ENCODE measurements around the gene MFGE8.

The MFGE8 gene

GRCh38 chr15:88874275-88874674, 38.9 kb downstream of the MFGE8 start:
- ATAC-seq (no peak), DNase-seq (no peak)

- DNase-seq (no peak), ATAC-seq (no peak)
Observed at GRCh38 chr15:88873786-88874185, 39.4 kb downstream of the MFGE8 start.

DNA sequence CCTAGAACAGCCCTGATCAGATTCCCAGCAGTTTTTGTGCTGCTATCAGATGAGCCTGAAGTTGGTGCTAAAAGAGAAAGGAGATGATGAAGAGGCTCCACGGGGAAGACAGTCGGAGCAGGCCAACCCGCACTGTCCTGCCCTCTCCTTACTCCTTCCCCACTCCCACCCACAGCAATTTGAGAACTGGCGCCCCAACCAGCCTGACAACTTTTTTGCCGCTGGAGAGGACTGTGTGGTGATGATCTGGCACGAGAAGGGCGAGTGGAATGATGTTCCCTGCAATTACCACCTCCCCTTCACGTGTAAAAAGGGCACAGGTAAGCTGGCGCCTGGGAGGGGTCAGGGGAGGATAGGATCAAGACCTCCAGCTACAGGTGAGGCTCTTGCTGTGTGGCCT, 40.5 kb downstream of the MFGE8 start:
- DNase-seq (no peak), ATAC-seq (no peak)

DNA sequence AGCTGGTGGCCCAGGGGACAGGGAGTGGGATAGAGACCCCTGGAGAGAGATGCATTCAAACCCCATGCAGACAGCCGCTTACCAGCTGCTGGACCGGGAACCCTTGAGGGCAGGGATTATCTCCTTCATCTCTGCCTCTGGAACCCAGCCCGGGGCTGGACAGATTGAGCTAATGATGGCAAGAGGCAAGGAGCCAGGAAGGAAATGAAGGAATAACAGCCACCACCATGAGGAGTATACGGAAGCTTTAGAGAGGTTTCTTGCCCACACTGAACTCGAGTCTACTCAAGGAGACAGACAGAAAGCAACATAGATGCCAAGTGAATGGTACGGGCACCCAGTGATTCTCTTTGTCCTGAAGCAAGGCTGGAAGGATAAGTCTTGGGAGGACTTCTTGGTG, 41.1 kb downstream of the MFGE8 start:
- no peak for ATAC-seq
- no peak for DNase-seq

DNA sequence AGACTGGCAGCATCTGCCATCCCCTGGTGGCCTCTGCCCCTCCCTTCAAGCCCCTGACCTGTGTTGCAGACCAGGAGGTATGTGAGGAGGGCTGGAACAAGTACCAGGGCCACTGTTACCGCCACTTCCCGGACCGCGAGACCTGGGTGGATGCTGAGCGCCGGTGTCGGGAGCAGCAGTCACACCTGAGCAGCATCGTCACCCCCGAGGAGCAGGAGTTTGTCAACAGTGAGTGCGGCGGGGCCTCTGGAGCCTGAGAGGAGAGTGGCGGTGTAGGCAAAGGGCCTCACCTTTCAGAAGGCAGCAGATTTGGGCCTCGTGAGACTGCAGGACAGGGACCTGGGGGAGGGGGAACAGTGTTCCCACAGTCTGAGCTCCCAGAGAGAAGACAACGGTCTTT, 41.9 kb downstream of the MFGE8 start:
- no peak for DNase-seq
- ATAC-seq: no peak

- ATAC-seq: no peak
- no peak for DNase-seq
Observed at GRCh38 chr15:88866295-88866881, 46.8 kb downstream of the MFGE8 start.

GRCh38 chr15:88865498-88866099, 47.6 kb downstream of the MFGE8 start:
- DNase-seq (no peak), ATAC-seq (no peak)

DNA sequence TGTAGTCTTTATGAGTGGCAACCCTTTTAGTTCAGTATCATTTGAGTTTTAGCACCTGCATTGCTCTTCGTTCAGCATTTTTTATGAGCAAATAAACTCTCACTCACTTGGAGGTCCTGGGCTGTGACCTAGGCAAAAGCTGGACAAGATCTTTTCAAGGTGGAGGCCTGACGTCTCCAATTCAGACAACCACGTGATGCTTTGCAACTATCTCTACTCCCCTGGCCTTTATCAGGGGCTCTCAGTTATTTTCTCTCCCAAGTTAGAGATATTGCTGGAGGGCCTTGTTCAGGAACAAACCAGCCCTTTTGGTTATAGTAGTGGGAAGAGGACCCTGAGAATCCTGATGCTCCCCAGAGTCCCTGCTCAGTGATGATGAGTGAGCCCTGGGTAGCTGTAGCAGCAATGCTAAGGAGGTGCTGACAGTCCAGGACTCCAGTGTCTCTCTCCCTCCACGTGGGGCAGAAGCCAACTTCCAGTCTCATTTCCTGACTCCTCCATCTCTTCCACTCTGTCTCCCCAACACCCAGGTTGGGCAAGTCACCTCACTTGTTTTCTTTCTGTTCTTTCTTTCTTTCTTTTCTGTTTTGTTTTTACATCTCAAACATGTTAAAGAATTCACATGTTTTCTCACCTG, 48.2 kb downstream of the MFGE8 start:
- DNase-seq (no peak), ATAC-seq (no peak)

GRCh38 chr15:88863412-88863811, 49.8 kb downstream of the MFGE8 start:
- ATAC-seq (no peak), DNase-seq (no peak)

GRCh38 chr15:88860212-88860611, 53.0 kb downstream of the MFGE8 start:
- ATAC-seq: no peak
- DNase-seq: no peak

GRCh38 chr15:88859550-88859949, 53.6 kb downstream of the MFGE8 start:
- ATAC-seq: no peak
- no peak for DNase-seq

GRCh38 chr15:88858934-88859333, 54.2 kb downstream of the MFGE8 start:
- ATAC-seq (no peak), DNase-seq (no peak)

- DNase-seq (no peak), ATAC-seq (no peak)
Observed at GRCh38 chr15:88852476-88852875, 60.7 kb downstream of the MFGE8 start.

DNA sequence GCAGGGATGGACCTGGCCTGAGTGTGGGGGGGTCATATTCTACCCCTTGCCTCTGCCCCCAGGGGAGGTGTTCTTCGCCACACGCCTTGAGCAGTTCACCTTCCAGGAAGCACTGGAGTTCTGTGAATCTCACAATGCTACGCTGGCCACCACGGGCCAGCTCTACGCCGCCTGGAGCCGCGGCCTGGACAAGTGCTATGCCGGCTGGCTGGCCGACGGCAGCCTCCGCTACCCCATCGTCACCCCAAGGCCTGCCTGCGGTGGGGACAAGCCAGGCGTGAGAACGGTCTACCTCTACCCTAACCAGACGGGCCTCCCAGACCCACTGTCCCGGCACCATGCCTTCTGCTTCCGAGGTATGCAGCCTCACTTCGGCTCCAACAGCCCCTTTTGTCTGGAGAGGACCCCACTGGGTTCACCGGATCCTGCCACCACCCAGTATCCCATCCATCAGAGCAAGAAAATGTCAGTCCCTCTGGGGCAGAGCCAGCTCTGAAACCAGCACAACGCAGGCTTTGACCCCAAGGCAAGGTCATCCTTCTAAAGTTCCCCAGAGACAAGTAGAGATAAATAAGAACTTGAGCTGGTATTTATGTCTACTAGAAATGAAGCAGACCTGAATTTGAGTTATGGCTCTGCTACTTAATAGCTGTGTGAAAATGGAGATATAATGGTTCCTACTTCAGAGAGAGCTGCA, 63.7 kb downstream of the MFGE8 start:
- no peak for ATAC-seq
- no peak for DNase-seq
